GM23248 (cell line): ENCODE results near the gene CPLANE1. TPM values are rescaled to one million over a fixed set of nuclear protein-coding genes. Genes with fewer than 3 reads are reported as not detected.

Experiments
- DNase-seq: peaks from one replicate; pipeline ENCODE4 v3.0.0-alpha.2; 2015
- H2AFZ ChIP-seq: fragments of 200-600 bp; sonication (generic); 2 replicates; pipeline ENCODE4 v1.6.1; 2016; ENCODE audit warnings: antibody characterized with exemption
- H3F3A ChIP-seq: fragments of 200-600 bp; sonication (generic); 2 replicates; pipeline ENCODE4 v1.6.1; 2016; ENCODE audit warnings: mild to moderate bottlenecking, antibody characterized with exemption, mixed run types; ENCODE audit not compliant: insufficient read depth
- H3K27ac ChIP-seq: fragments of 200-600 bp; sonication (generic); 2 replicates; pipeline ENCODE4 v1.5.1; 2016; ENCODE audit warnings: mild to moderate bottlenecking
- H3K27me3 ChIP-seq: fragments of 200-600 bp; sonication (generic); replicated peaks from 2 replicates; pipeline ENCODE4 v1.6.1; 2016; ENCODE audit warnings: mild to moderate bottlenecking; ENCODE audit not compliant: insufficient read depth
- H3K36me3 ChIP-seq: fragments of 200-600 bp; sonication (generic); 2 replicates; pipeline ENCODE4 v1.6.1; 2016; ENCODE audit warnings: low read depth, mild to moderate bottlenecking
- H3K4me1 ChIP-seq: fragments of 200-600 bp; sonication (generic); 2 replicates; pipeline ENCODE4 v1.6.1; 2016; ENCODE audit warnings: mild to moderate bottlenecking; ENCODE audit not compliant: insufficient read depth
- H3K4me2 ChIP-seq: fragments of 200-600 bp; sonication (generic); one replicate; pipeline ENCODE4 v1.6.1; 2016; ENCODE audit warnings: mild to moderate bottlenecking; ENCODE audit not compliant: unreplicated experiment
- H3K4me3 ChIP-seq: fragments of 200-600 bp; sonication (generic); 2 replicates; pipeline ENCODE4 v1.5.1; 2016; ENCODE audit warnings: mild to moderate bottlenecking
- H3K79me2 ChIP-seq: fragments of 200-600 bp; sonication (generic); 2 replicates; pipeline ENCODE4 v1.6.1; 2016; ENCODE audit warnings: mild to moderate bottlenecking; ENCODE audit not compliant: insufficient read depth
- H3K9ac ChIP-seq: fragments of 200-600 bp; sonication (generic); 2 replicates; pipeline ENCODE4 v1.6.1; 2016; ENCODE audit warnings: mild to moderate bottlenecking
- H3K9me2 ChIP-seq: fragments of 200-600 bp; sonication (generic); 2 replicates; pipeline ENCODE4 v1.6.1; 2016; ENCODE audit warnings: mixed run types, mild to moderate bottlenecking, moderate library complexity; ENCODE audit not compliant: insufficient read depth
- H3K9me3 ChIP-seq: fragments of 200-600 bp; sonication (generic); one replicate; pipeline ENCODE4 v1.6.1; 2017; ENCODE audit warnings: low read depth
- H4K20me1 ChIP-seq: fragments of 200-600 bp; sonication (generic); 2 replicates; pipeline ENCODE4 v1.6.0; 2016; ENCODE audit not compliant: insufficient read depth
- EZH2 ChIP-seq: fragments of 200-600 bp; sonication (generic); IDR thresholded peaks from 2 replicates; pipeline ENCODE4 v1.6.1; 2018; ENCODE audit warnings: antibody characterized with exemption, mild to moderate bottlenecking; ENCODE audit not compliant: insufficient read depth, poor library complexity, severe bottlenecking
- EZH2phosphoT487 ChIP-seq: fragments of 200-600 bp; sonication (generic); IDR thresholded peaks from 2 replicates; pipeline ENCODE4 v1.6.1; 2018; ENCODE audit warnings: antibody characterized with exemption, moderate library complexity, mild to moderate bottlenecking, low read depth; ENCODE audit not compliant: insufficient read depth
- WGBS, 2 experiments: methylation state at CpG; one replicate each; pipeline ENCODE4 v1.1.6; 2015 to 2017; ENCODE audit warnings: low lambda C conversion rate in 2 of 2, low coverage in 1 of 2; ENCODE audit errors: missing lambda C conversion rate in 2 of 2; 5-methylcytosine and 5-hydroxymethylcytosine counted together
- in situ Hi-C: fragments of 300-500 bp; cut with MboI; formaldehyde crosslinking; loops from 2 replicates; pipeline ENCODE4 v1.15.0; 2020
- polyA plus RNA-seq: library from polyadenylated mRNA; unstranded; fragments of >200 nt; fragmentation: Nextera tagmentation; extraction: Ambion mirVana; gene quantifications from 2 replicates; pipeline ENCODE4 v1.2.1, GENCODE V29; 2016
- total RNA-seq: library from RNA; depleted of rRNA; stranded (reverse); fragments of >200 nt; shearing (Covaris generic); gene quantifications from 2 replicates; pipeline ENCODE4 v1.2.3, GENCODE V29; 2014

The CPLANE1 gene
- total and polyA plus RNA-seq, 2 experiments from 2014 or later, result 7.5 to 24.6 TPM

- WGBS, 2 experiments, result 81 to 84% methylated on average over 6 of the region's 6 CpGs
- in situ Hi-C loops, result no loop called here
- H4K20me1 ChIP-seq, result no peaks in the 10 kb centered on the region
These were observed 127.7 kb downstream of the CPLANE1 start for GRCh38 chr5:37121465-37121864.

GRCh38 chr5:37121027-37121426 is 128.1 kb downstream of the CPLANE1 start:
- in situ Hi-C loops, result no loop called here
- 95 to 100% methylated on average over 1 of the region's 1 CpG for WGBS, 2 experiments
- TF ChIP-seq EZH2 (no peak), EZH2phosphoT487 (no peak)

More at GRCh38 chr5:37121465-37121864, 127.7 kb downstream of the CPLANE1 start:
- TF ChIP-seq EZH2phosphoT487 (no peak), EZH2 (no peak)
- Histone ChIP-seq H3K9me2 (no peaks in the 10 kb centered on the region), H3K27ac (no peak overlapping the region), H3K9ac (no peak overlapping the region), H3K79me2 (no peaks in the 10 kb centered on the region), H3K9me3 (no peaks in the 10 kb centered on the region), H3K27me3 (no peaks in the 10 kb centered on the region), H3K4me1 (0 out of 2 replicates have a peak, but pooled peaks cover 6% of the 10 kb centered on the region), H3K4me3 (no peak overlapping the region), H3K4me2 (no peak overlapping the region), H3F3A (no peaks in the 10 kb centered on the region), H3K36me3 (peaks cover 46% of the 10 kb centered on the region), H2AFZ (no peak overlapping the region)
- no peak for DNase-seq

GRCh38 chr5:37120270-37120669 is 128.9 kb downstream of the CPLANE1 start:
- Histone ChIP-seq H3K36me3 (peaks cover 44% of the 10 kb centered on the region), H3F3A (no peaks in the 10 kb centered on the region), H3K4me2 (no peak overlapping the region), H2AFZ (no peak overlapping the region), H3K27ac (no peak overlapping the region), H3K4me1 (0 out of 2 replicates have a peak, but pooled peaks cover 6% of the 10 kb centered on the region), H3K27me3 (no peaks in the 10 kb centered on the region), H3K79me2 (no peaks in the 10 kb centered on the region), H3K9me3 (no peaks in the 10 kb centered on the region), H3K9ac (no peak overlapping the region), H3K9me2 (no peaks in the 10 kb centered on the region), H3K4me3 (no peak overlapping the region), H4K20me1 (no peaks in the 10 kb centered on the region)
- WGBS, 2 experiments, result 85 to 87% methylated on average over 5 of the region's 5 CpGs
- no peak for DNase-seq
- TF ChIP-seq EZH2, result no peak
- no peak for TF ChIP-seq EZH2phosphoT487
- in situ Hi-C loops, result no loop called here

More at GRCh38 chr5:37121027-37121426, 128.1 kb downstream of the CPLANE1 start:
- no peak for DNase-seq
- H3K9ac ChIP-seq, result no peak overlapping the region
- no peaks in the 10 kb centered on the region for H3K9me2 ChIP-seq
- H3K9me3 ChIP-seq, result no peaks in the 10 kb centered on the region
- H3K79me2 ChIP-seq, result no peaks in the 10 kb centered on the region
- no peak overlapping the region for H3K4me3 ChIP-seq
- H3K4me2 ChIP-seq, result no peak overlapping the region
- H4K20me1 ChIP-seq, result no peaks in the 10 kb centered on the region
- peaks cover 47% of the 10 kb centered on the region for H3K36me3 ChIP-seq
- no peak overlapping the region for H3K27ac ChIP-seq
- no peaks in the 10 kb centered on the region for H3K27me3 ChIP-seq
- no peak overlapping the region for H2AFZ ChIP-seq
- no peaks in the 10 kb centered on the region for H3F3A ChIP-seq
- 0 out of 2 replicates have a peak, but pooled peaks cover 6% of the 10 kb centered on the region for H3K4me1 ChIP-seq

- TF ChIP-seq EZH2, result no peak
- TF ChIP-seq EZH2phosphoT487, result no peak
- no peaks in the 10 kb centered on the region for H3K4me1 ChIP-seq
- in situ Hi-C loops, result no loop called here
- H3K9me3 ChIP-seq, result no peaks in the 10 kb centered on the region
- no peak overlapping the region for H3K9ac ChIP-seq
- WGBS, 2 experiments, result 95 to 98% methylated on average over 6 of the region's 6 CpGs
- no peaks in the 10 kb centered on the region for H3K9me2 ChIP-seq
- no peak overlapping the region for H3K4me2 ChIP-seq
- H2AFZ ChIP-seq, result no peak overlapping the region
- H4K20me1 ChIP-seq, result no peaks in the 10 kb centered on the region
- DNase-seq, result no peak
- H3F3A ChIP-seq, result no peaks in the 10 kb centered on the region
- H3K4me3 ChIP-seq, result no peak overlapping the region
- no peak overlapping the region for H3K27ac ChIP-seq
- H3K27me3 ChIP-seq, result no peaks in the 10 kb centered on the region
- H3K79me2 ChIP-seq, result no peaks in the 10 kb centered on the region
- H3K36me3 ChIP-seq, result peaks cover 55% of the 10 kb centered on the region
These were observed 132.8 kb downstream of the CPLANE1 start for GRCh38 chr5:37116359-37116758.

GRCh38 chr5:37112383-37112991 is 136.7 kb downstream of the CPLANE1 start:
- Histone ChIP-seq H2AFZ (no peak overlapping the region), H3K4me2 (no peak overlapping the region), H3K79me2 (no peaks in the 10 kb centered on the region), H3F3A (no peaks in the 10 kb centered on the region), H3K4me1 (no peaks in the 10 kb centered on the region), H3K9me3 (no peaks in the 10 kb centered on the region), H3K27ac (no peak overlapping the region), H3K9me2 (no peaks in the 10 kb centered on the region), H3K9ac (no peak overlapping the region), H3K27me3 (no peaks in the 10 kb centered on the region), H4K20me1 (no peaks in the 10 kb centered on the region), H3K4me3 (no peak overlapping the region), H3K36me3 (peaks cover 40% of the 10 kb centered on the region)
- TF ChIP-seq EZH2 (no peak), EZH2phosphoT487 (no peak)
- no peak for DNase-seq
- WGBS, 2 experiments, result 95 to 99% methylated on average over 3 of the region's 3 CpGs
- in situ Hi-C loops, result no loop called here
